PC-9 (cell line): ENCODE measurements around the gene TRABD2A.

Experiments used
- CTCF ChIP-seq: fragments of 200-600 bp; sonication (generic); conservative IDR thresholded peaks from 2 replicates; pipeline ENCODE4 v1.6.1; 2017; ENCODE audit warnings: mixed run types, antibody characterized with exemption, mild to moderate bottlenecking, moderate library complexity
- EZH2 ChIP-seq: fragments of 200-600 bp; sonication (generic); IDR thresholded peaks from 2 replicates; pipeline ENCODE4 v1.8.0; 2017; ENCODE audit warnings: antibody characterized with exemption, low read depth

GRCh38 chr2:84805250-84805958 lies 75.5 kb downstream of the TRABD2A start:
- no peak for TF ChIP-seq CTCF
- TF ChIP-seq EZH2: no peak
